ENCODE results near the gene PMS1.

DNA sequence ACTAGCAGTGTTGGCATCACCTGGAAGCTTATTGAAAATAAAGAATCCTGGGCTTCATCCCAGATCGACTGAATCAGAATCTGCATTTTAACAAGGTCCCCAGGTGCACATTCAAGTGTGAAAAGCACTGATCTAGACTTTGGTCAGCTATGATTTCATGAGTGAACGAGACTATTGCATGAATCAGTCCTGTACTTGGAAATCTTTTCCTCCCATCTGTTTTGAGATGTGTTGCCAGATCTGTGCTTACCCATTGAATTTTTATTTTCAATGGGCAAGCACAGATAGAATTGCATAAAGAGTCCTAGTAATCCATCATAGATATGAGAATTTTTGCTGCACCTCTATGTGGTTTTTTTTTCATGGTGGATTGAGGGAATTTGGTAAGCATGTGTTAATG, 64.0 kb downstream of the PMS1 start:
- TF ChIP-seq CTCF (IDR thresholded peaks at IDR 0.05; ENCODE audit: low read depth, low read length) (no peak), EZH2phosphoT487 (IDR thresholded peaks at IDR 0.05; ENCODE audit: low read depth) (no peak)

Measured in OCI-LY3 (cell line).